Measurements from ENCODE around the gene PACS2.

PACS2 gene

DNA sequence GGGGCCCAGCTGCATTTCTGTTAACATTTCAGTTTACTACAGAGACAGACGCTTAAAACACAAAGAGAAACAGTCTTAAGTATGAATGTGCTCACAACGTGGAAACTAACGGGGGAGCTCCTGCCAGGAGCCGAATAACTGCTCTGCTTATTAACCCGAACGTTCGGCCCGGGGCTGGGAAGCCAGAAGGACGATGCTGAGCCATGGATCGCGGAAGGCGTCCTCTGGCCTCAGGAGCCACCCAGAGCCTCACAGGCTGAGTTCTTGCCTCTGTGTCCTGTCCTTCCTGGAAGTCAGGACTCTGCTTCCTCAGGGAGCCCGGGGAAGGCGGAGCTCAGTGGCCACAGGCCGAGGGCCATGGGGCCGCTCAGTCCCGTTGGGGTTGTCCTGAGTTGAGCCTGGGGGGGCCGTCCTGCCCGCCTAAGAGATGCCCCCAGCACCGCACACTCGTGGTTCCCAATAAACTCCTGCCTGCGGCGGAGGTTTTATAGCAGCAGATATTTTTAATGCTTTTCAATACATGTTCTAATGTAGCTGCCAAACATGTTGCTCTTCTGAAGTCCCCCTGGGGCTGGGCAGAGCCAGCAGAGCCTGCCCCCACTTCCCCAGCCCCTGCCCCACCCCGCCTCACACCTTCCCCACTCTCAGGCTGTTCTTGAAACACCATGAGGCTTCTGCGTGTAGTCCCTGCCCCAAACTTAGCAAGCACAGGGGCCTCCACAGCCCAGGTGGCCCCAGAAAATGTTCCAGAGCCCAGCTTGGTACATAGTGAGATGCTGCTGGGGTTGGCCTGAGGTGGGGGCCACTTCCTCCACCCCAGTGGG is 80.4 kb downstream of the PACS2 start:
- DNase-seq (ENCODE audit: extremely low read depth, low read depth) = no peak
- H3K4me3 ChIP-seq (replicated peaks; ENCODE audit: low read depth, low read length) = no peak overlapping the region
- TF ChIP-seq, protein P1, sequence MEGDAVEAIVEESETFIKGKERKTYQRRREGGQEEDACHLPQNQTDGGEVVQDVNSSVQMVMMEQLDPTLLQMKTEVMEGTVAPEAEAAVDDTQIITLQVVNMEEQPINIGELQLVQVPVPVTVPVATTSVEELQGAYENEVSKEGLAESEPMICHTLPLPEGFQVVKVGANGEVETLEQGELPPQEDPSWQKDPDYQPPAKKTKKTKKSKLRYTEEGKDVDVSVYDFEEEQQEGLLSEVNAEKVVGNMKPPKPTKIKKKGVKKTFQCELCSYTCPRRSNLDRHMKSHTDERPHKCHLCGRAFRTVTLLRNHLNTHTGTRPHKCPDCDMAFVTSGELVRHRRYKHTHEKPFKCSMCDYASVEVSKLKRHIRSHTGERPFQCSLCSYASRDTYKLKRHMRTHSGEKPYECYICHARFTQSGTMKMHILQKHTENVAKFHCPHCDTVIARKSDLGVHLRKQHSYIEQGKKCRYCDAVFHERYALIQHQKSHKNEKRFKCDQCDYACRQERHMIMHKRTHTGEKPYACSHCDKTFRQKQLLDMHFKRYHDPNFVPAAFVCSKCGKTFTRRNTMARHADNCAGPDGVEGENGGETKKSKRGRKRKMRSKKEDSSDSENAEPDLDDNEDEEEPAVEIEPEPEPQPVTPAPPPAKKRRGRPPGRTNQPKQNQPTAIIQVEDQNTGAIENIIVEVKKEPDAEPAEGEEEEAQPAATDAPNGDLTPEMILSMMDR (IDR thresholded peaks at IDR 0.05; ENCODE audit: low read depth, low read length, missing control alignments) = no peak

DNA sequence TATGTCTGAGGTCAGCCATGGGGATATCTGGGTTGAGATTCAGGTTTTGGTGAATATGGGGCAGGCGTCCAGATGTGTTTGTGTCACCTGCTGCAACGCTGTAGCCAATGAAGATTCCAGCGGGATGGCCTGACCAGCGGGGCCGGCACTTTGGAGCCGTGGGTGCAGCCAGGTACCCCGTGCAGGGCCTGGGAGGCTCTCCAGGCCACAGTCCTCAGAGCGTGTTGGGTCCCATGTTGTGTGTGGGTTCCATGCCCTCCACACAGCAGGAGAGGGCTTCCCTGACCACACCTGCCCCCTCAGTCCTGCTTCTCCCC is 80.9 kb downstream of the PACS2 start:
- no peak for DNase-seq (ENCODE audit: extremely low read depth, low read depth)
- H3K4me3 ChIP-seq (replicated peaks; ENCODE audit: low read depth, low read length) = no peak overlapping the region
- TF ChIP-seq, protein P1 (IDR thresholded peaks at IDR 0.05; ENCODE audit: low read depth, low read length, missing control alignments) = no peak

DNA sequence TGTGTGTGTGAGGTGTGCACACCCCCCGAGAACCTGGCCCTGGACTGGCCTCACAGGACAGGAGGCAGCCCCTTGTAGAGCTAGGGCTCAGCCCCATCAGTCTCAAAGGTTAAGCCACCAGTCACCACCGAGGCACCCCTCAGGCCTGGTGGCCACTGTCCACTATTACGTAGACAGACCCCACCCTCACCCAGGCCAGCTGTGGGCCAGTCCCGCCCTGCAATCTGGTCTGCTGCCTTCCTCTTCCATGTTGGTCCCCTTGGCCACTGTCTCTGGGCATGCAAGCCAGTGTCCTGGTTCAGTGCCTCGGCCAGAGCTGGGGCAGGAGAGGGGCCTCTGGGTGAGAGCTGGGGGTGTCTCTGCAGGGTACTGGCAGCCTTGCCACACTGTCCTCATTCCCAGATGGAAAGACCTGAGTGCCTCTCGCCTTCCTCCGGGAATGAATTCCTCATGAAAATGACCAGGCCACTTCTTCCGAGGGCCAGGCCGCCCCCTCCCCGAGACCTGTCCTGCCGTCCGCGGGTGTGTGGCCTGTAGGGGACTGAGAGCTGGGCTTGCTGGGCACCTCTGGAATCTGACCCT is 82.9 kb downstream of the PACS2 start:
- H3K4me3 ChIP-seq (replicated peaks; ENCODE audit: low read depth, low read length) = no peak overlapping the region
- TF ChIP-seq, protein P1 (IDR thresholded peaks at IDR 0.05; ENCODE audit: low read depth, low read length, missing control alignments) = no peak
- no peak for DNase-seq (ENCODE audit: extremely low read depth, low read depth)

DNA sequence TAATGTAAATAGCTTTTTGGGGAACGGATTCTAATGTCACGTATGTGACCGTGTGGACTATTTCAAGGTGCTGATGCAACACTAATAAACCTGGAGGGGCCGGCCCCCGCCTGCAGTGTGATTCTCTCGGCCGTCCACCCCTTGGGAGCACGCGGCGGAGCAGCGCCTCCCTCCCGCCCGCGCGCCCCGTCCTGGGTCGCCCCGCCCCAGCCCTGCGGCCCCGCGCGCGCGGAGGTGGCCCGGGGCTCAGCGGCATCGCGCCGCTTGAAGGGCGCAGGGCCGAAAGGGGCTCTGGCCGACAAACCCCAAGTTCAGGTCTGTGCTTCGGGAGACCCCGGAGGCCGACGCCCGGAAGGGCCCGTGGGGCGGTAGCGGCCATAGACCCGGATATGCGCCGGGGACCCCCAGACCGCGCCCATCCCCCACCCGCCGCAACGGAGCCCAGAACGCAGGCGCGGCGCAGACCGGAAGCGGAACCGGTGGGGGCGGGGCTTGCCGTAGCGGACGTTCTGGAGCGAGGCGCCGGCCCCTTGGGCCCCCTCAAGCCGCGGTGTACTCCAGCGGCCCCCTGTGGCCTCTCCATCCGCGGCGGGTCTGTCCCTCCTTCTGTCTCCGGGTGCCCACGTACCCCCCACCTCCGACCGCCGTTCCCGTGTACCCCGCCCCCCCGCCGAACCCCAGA is 83.6 kb downstream of the PACS2 start, which contains the start of gene TEX22:
Gene TEX22, plus strand, starts transcription at position 495 of the 682 bp plus-strand sequence. CDS start 803 bp downstream, outside the sequence.
- TF ChIP-seq, protein P1 (IDR thresholded peaks at IDR 0.05; ENCODE audit: low read depth, low read length, missing control alignments) = no peak

DNA sequence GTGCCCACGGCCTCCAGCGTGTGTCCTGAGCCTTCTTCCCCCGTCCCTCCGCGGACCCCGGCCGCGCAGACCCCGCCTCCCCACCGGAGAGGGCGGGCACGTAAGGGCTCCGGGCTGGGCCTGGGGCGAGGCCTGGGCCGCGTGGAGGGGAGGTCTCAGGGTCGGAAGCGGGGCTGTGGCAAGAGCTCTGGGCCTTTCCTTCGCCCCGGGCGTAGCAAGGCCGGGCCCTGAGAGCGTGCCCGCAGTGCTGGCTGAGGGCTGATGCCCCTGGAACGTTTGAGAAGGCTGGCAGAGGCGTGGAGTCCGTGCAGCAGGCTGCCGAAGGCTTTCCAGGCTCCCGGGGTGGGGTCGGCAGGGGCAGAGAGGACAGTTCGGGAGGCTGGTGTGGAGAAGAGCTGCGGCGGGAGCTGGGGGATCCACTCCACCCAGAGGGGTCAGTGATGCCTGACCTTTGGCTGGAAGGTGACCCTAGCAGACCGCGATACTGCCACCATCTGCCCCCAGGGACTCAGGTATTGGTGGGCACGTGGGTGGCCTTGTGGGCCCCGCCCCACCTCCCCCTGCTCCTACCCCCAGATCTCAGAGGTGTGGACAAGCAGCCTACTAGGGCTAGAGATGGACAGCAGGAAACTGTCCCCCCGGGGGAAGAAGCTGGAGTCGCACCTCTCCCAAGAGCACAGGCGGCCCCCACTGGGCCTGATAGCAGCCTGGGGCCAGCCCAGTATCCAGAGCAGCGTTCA is 84.3 kb downstream of the PACS2 start:
- H3K4me3 ChIP-seq (replicated peaks; ENCODE audit: low read depth, low read length) = peak overlapping the region; percentile 71
- no peak for DNase-seq (ENCODE audit: extremely low read depth, low read depth)
- TF ChIP-seq, protein P1 (IDR thresholded peaks at IDR 0.05; ENCODE audit: low read depth, low read length, missing control alignments) = no peak

More for the DNA sequence above, 83.6 kb downstream of the PACS2 start, which contains the start of gene TEX22:
- peak within 1 kb of the TSS; percentile 71 for H3K4me3 ChIP-seq (replicated peaks; ENCODE audit: low read depth, low read length)
- peak; percentile 24 for DNase-seq (ENCODE audit: extremely low read depth, low read depth)

DNA sequence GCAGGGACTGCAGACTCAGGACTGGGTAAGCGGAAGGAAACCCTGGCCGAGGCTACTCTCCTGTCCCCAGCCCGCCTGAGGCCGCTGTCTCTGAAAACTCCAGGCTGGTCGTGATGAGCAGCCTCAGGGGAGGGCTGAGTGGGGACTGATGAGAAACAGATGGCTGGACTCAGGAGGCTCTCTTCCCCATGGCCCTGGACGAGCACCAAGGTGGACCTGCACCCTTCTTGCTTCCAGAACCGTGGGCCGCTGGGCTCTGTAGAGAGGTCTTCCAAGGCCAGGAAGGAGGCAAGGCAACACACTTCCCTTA is 84.9 kb downstream of the PACS2 start:
- DNase-seq (ENCODE audit: extremely low read depth, low read depth) = no peak
- TF ChIP-seq, protein P1 (IDR thresholded peaks at IDR 0.05; ENCODE audit: low read depth, low read length, missing control alignments) = no peak
- H3K4me3 ChIP-seq (replicated peaks; ENCODE audit: low read depth, low read length) = peak overlapping the region; percentile 71
